ENCODE data around the gene ABCB4. TPM values are rescaled to one million over a fixed set of nuclear protein-coding genes. Genes with fewer than 3 reads are reported as not detected.

The ABCB4 gene
- total and polyA plus RNA-seq, 2 of the 8 experiments (the other 6 are each of a cell fraction or from before 2014, with no cell fraction given), result 0.54 to 0.60 TPM

DNA sequence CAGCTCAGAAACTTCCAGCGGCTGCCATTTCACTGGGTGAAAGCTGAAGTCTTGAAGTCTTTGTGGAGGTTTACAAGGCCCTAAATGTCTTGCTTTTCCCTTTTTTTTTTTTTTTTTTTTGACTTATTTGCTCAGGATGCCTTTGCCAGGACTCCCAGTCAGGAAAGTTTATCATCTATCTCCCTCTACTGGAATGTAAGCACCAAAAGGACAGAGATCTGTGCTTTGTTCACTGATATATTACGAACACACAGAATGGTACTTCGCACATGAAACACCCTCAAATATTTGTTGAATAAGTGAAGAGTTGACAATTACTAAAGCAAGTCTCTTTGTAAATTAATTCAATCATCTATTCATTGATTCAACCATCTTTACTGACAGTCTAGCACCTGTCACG is 23.2 kb downstream of the ABCB4 start:
- Histone ChIP-seq H4K5ac (ENCODE audit: insufficient read length, low read depth, low read length) (no peak overlapping the region), H3K18ac (ENCODE audit: extremely low read depth, low read length) (no peak overlapping the region), H3K4me2 (ENCODE audit: insufficient read depth in 1 of 2, low read depth in 2 of 2, low read length in 2 of 2) (no peak overlapping the region), H3K4me1 (replicated peaks in 1 of 4; ENCODE audit: control insufficient read depth in 3 of 4, insufficient read depth in 4 of 4, low read length in 3 of 4) (no peaks in the 10 kb centered on the region), H3K27ac (ENCODE audit: low read depth, low read length) (no peak overlapping the region), H3K56ac (replicated peaks; ENCODE audit: insufficient read length, low read depth, low read length) (no peak overlapping the region), H3K23me2 (ENCODE audit: low read depth, low read length) (no peaks in the 10 kb centered on the region), H3K9ac (replicated peaks in 1 of 4; ENCODE audit: extremely low read depth in 1 of 4, low read depth in 3 of 4, low read length in 3 of 4) (no peak overlapping the region), H3K4ac (replicated peaks; ENCODE audit: insufficient read length, low read depth, low read length) (no peak overlapping the region), H3K14ac (ENCODE audit: insufficient read length) (no peak overlapping the region), H3K4me3 (ENCODE audit: extremely low read depth in 1 of 4, insufficient read depth in 2 of 4, low read depth in 3 of 4, low read length in 4 of 4) (no peak overlapping the region), H4K91ac (replicated peaks; ENCODE audit: insufficient read length, low read length) (no peak overlapping the region), H3K23ac (ENCODE audit: insufficient read length) (no peak overlapping the region), H3K79me1 (ENCODE audit: low read depth, low read length) (no peaks in the 10 kb centered on the region), H2BK20ac (ENCODE audit: low read length) (no peak overlapping the region), H4K8ac (ENCODE audit: extremely low read depth, insufficient read depth, low read length) (no peak overlapping the region), H2BK15ac (ENCODE audit: low read length) (no peak overlapping the region), H3K27me3 (replicated peaks in 1 of 4; ENCODE audit: control insufficient read depth in 3 of 4, extremely low read depth in 1 of 4, insufficient read depth in 3 of 4, low read length in 3 of 4) (no peaks in the 10 kb centered on the region), H3K79me2 (ENCODE audit: control insufficient read depth in 1 of 2, insufficient read depth in 2 of 2, low read length in 2 of 2) (no peaks in the 10 kb centered on the region), H2BK5ac (ENCODE audit: low read depth, low read length) (no peak overlapping the region), H2BK12ac (ENCODE audit: low read depth, low read length) (no peak overlapping the region), H3K36me3 (ENCODE audit: control insufficient read depth in 2 of 4, insufficient read depth in 4 of 4, low read length in 3 of 4) (no peaks in the 10 kb centered on the region), H2AK5ac (ENCODE audit: low read depth, low read length) (no peak overlapping the region), H2BK120ac (replicated peaks; ENCODE audit: low read depth, low read length) (no peak overlapping the region), H2AFZ (ENCODE audit: low read length) (no peak overlapping the region), H3K9me3 (ENCODE audit: insufficient read depth in 2 of 2, low read depth in 1 of 2, low read length in 1 of 2) (no peaks in the 10 kb centered on the region), H4K20me1 (replicated peaks in 1 of 2; ENCODE audit: control insufficient read depth in 1 of 2, insufficient read depth in 2 of 2, low read length in 2 of 2) (no peaks in the 10 kb centered on the region)
- CTCF ChIA-PET (ENCODE audit: partially characterized antibody), result interaction anchor here (0.6 to 2.4 kb wide), 5 partner anchors 8 to 732 kb away, joined by 3 to 12 read pairs (median 5); no protein-coding TSS in a partner anchor
- WGBS, 2 experiments (ENCODE audit: extremely low coverage in 1 of 2, insufficient coverage in 1 of 2, insufficient read length in 1 of 2, insufficient replicate concordance in 2 of 2, low coverage in 1 of 2, low lambda C conversion rate in 2 of 2, missing lambda C conversion rate in 1 of 2), result 89% methylated on average over 4 of the region's 4 CpGs; no CpG with 5 or more reads in 1 of the 2 experiments
- DNase-seq (ENCODE audit: low read depth in 1 of 2, low spot score in 2 of 2) (no peak), FAIRE-seq (no peak)
- peak; percentile 26 to 36; a peak in 3 of 4 replicates for TF ChIP-seq RAD21 (IDR thresholded peaks at IDR 0.05 in 1 of 2, conservative IDR thresholded peaks at IDR 0.05 in 1 of 2; ENCODE audit: low read depth in 2 of 2, low read length in 2 of 2)
- no peak for TF ChIP-seq EP300 (IDR thresholded peaks at IDR 0.05; ENCODE audit: borderline replicate concordance in 1 of 2, low read depth in 2 of 2, low read length in 2 of 2)
- TF ChIP-seq POLR2AphosphoS5 (IDR thresholded peaks at IDR 0.05; ENCODE audit: low read depth, low read length), result no peak
- TF ChIP-seq, protein P1, sequence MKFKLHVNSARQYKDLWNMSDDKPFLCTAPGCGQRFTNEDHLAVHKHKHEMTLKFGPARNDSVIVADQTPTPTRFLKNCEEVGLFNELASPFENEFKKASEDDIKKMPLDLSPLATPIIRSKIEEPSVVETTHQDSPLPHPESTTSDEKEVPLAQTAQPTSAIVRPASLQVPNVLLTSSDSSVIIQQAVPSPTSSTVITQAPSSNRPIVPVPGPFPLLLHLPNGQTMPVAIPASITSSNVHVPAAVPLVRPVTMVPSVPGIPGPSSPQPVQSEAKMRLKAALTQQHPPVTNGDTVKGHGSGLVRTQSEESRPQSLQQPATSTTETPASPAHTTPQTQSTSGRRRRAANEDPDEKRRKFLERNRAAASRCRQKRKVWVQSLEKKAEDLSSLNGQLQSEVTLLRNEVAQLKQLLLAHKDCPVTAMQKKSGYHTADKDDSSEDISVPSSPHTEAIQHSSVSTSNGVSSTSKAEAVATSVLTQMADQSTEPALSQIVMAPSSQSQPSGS (IDR thresholded peaks at IDR 0.05; ENCODE audit: low read length), result no peak
- POLR2A ChIA-PET (ENCODE audit: partially characterized antibody), result no interaction called here
